ENCODE results near the gene PRR5L.

- no peak for TF ChIP-seq CTCF (IDR thresholded peaks at IDR 0.05)
- TF ChIP-seq POLR2A (IDR thresholded peaks at IDR 0.05) = no peak
- no peak for TF ChIP-seq EP300 (IDR thresholded peaks at IDR 0.05)
Measured at GRCh38 chr11:36273110-36273509, 23.0 kb upstream of the PRR5L start.

Measured in ovary (tissue), 3 donors.